Adipocyte (in vitro differentiated cells): ENCODE data around the gene RGS4.

Experiments used
- DNase-seq: peaks from one replicate; pipeline ENCODE4 v3.0.0-alpha.2; 2015; ENCODE audit warnings: low read depth
- H3K27me3 ChIP-seq: replicated peaks from 2 replicates; pipeline ENCODE4 v1.7.0; 2013; ENCODE audit warnings: mild to moderate bottlenecking, low read length, moderate library complexity; ENCODE audit not compliant: control insufficient read depth, insufficient read depth
- H3K36me3 ChIP-seq: 2 replicates; pipeline ENCODE4 v1.7.0; 2013; ENCODE audit warnings: low read length, mild to moderate bottlenecking, moderate library complexity; ENCODE audit not compliant: control insufficient read depth, insufficient read depth, severe bottlenecking
- H3K4me1 ChIP-seq: 2 replicates; pipeline ENCODE4 v1.7.0; 2013; ENCODE audit warnings: mild to moderate bottlenecking, low read length, moderate library complexity; ENCODE audit not compliant: control insufficient read depth, insufficient read depth
- H3K4me3 ChIP-seq: 2 replicates; pipeline ENCODE4 v1.7.0; 2013; ENCODE audit warnings: mild to moderate bottlenecking, low read length, moderate library complexity
- H3K9ac ChIP-seq: 2 replicates; pipeline ENCODE4 v1.7.0; 2013; ENCODE audit warnings: mild to moderate bottlenecking, low read length, moderate library complexity
- H3K9me3 ChIP-seq: 2 replicates; pipeline ENCODE4 v1.7.0; 2013; ENCODE audit warnings: mild to moderate bottlenecking, low read length, moderate library complexity; ENCODE audit not compliant: control insufficient read depth

The RGS4 gene

GRCh38 chr1:163106364-163106987 is 37.3 kb downstream of the RGS4 start:
- H3K9ac ChIP-seq = no peak overlapping the region

GRCh38 chr1:163107655-163108054 is 38.5 kb downstream of the RGS4 start:
- H3K4me1 ChIP-seq = peaks cover 24% of the 10 kb centered on the region
- H3K36me3 ChIP-seq = no peaks in the 10 kb centered on the region
- no peak for DNase-seq
- no peaks in the 10 kb centered on the region for H3K9me3 ChIP-seq
- H3K4me3 ChIP-seq = no peak overlapping the region
- H3K27me3 ChIP-seq = no peaks in the 10 kb centered on the region
- H3K9ac ChIP-seq = no peak overlapping the region

More at GRCh38 chr1:163106364-163106987, 37.3 kb downstream of the RGS4 start:
- Histone ChIP-seq H3K4me3 (no peak overlapping the region), H3K4me1 (peaks cover 24% of the 10 kb centered on the region), H3K36me3 (no peaks in the 10 kb centered on the region), H3K27me3 (no peaks in the 10 kb centered on the region), H3K9me3 (no peaks in the 10 kb centered on the region)
- no peak for DNase-seq

GRCh38 chr1:163115887-163116286 is 46.7 kb downstream of the RGS4 start:
- no peaks in the 10 kb centered on the region for H3K27me3 ChIP-seq
- no peak overlapping the region for H3K4me3 ChIP-seq
- DNase-seq = no peak
- H3K4me1 ChIP-seq = no peaks in the 10 kb centered on the region
- no peaks in the 10 kb centered on the region for H3K36me3 ChIP-seq
- H3K9me3 ChIP-seq = no peaks in the 10 kb centered on the region
- H3K9ac ChIP-seq = no peak overlapping the region

GRCh38 chr1:163119707-163120106 is 50.5 kb downstream of the RGS4 start:
- no peak for DNase-seq
- Histone ChIP-seq H3K27me3 (no peaks in the 10 kb centered on the region), H3K36me3 (no peaks in the 10 kb centered on the region), H3K9me3 (no peaks in the 10 kb centered on the region), H3K4me1 (no peaks in the 10 kb centered on the region), H3K4me3 (no peak overlapping the region), H3K9ac (no peak overlapping the region)

GRCh38 chr1:163120372-163120771 is 51.2 kb downstream of the RGS4 start:
- no peaks in the 10 kb centered on the region for H3K36me3 ChIP-seq
- no peak overlapping the region for H3K4me3 ChIP-seq
- no peak for DNase-seq
- H3K9me3 ChIP-seq = no peaks in the 10 kb centered on the region
- H3K27me3 ChIP-seq = no peaks in the 10 kb centered on the region
- no peak overlapping the region for H3K9ac ChIP-seq
- no peaks in the 10 kb centered on the region for H3K4me1 ChIP-seq

GRCh38 chr1:163124812-163125211 is 55.7 kb downstream of the RGS4 start:
- Histone ChIP-seq H3K9ac (no peak overlapping the region), H3K4me3 (no peak overlapping the region), H3K4me1 (no peaks in the 10 kb centered on the region), H3K9me3 (no peaks in the 10 kb centered on the region), H3K36me3 (no peaks in the 10 kb centered on the region), H3K27me3 (no peaks in the 10 kb centered on the region)
- no peak for DNase-seq
